ENCODE measurements around the gene DYDC2.

Gene DYDC2

GRCh38 chr10:80392250-80392649 lies 35.7 kb downstream of the DYDC2 start:
- peaks cover 6% of the 10 kb centered on the region for H3K4me1 Mint-ChIP-seq
- no peaks in the 10 kb centered on the region for H3K36me3 Mint-ChIP-seq (ENCODE audit: low read depth)
- peaks cover 3% of the 10 kb centered on the region for H3K27me3 Mint-ChIP-seq (ENCODE audit: low read depth)
- TF ChIP-seq CTCF (IDR thresholded peaks at IDR 0.05; ENCODE audit: unreplicated experiment in 3 of 3): no peak
- H3K27ac Mint-ChIP-seq: no peak overlapping the region
- H3K4me3 Mint-ChIP-seq: no peak overlapping the region
- H3K9me3 Mint-ChIP-seq: no peaks in the 10 kb centered on the region

- Mint-ChIP-seq H3K9me3 (no peaks in the 10 kb centered on the region), H3K27me3 (ENCODE audit: low read depth) (peaks cover 3% of the 10 kb centered on the region), H3K4me3 (no peak overlapping the region), H3K4me1 (no peaks in the 10 kb centered on the region), H3K36me3 (ENCODE audit: low read depth) (no peaks in the 10 kb centered on the region), H3K27ac (no peak overlapping the region)
- TF ChIP-seq CTCF (IDR thresholded peaks at IDR 0.05; ENCODE audit: unreplicated experiment in 3 of 3): no peak
Observed at GRCh38 chr10:80394358-80394916, 37.9 kb downstream of the DYDC2 start.

- H3K4me1 Mint-ChIP-seq: no peaks in the 10 kb centered on the region
- H3K36me3 Mint-ChIP-seq (ENCODE audit: low read depth): no peaks in the 10 kb centered on the region
- no peak overlapping the region for H3K4me3 Mint-ChIP-seq
- H3K9me3 Mint-ChIP-seq: no peaks in the 10 kb centered on the region
- no peak overlapping the region for H3K27ac Mint-ChIP-seq
- H3K27me3 Mint-ChIP-seq (ENCODE audit: low read depth): no peaks in the 10 kb centered on the region
- no peak for TF ChIP-seq CTCF (IDR thresholded peaks at IDR 0.05; ENCODE audit: unreplicated experiment in 3 of 3)
Observed at GRCh38 chr10:80397014-80397413, 40.4 kb downstream of the DYDC2 start.

GRCh38 chr10:80400136-80400804 lies 43.7 kb downstream of the DYDC2 start:
- no peak for TF ChIP-seq CTCF (IDR thresholded peaks at IDR 0.05; ENCODE audit: unreplicated experiment in 3 of 3)
- no peak overlapping the region for H3K4me3 Mint-ChIP-seq
- peaks cover 2% of the 10 kb centered on the region for H3K4me1 Mint-ChIP-seq
- no peaks in the 10 kb centered on the region for H3K9me3 Mint-ChIP-seq
- no peaks in the 10 kb centered on the region for H3K27me3 Mint-ChIP-seq (ENCODE audit: low read depth)
- no peak overlapping the region for H3K27ac Mint-ChIP-seq
- no peaks in the 10 kb centered on the region for H3K36me3 Mint-ChIP-seq (ENCODE audit: low read depth)

GRCh38 chr10:80405035-80405434 lies 48.5 kb downstream of the DYDC2 start:
- no peak overlapping the region for H3K4me3 Mint-ChIP-seq
- no peaks in the 10 kb centered on the region for H3K36me3 Mint-ChIP-seq (ENCODE audit: low read depth)
- peaks cover 36% of the 10 kb centered on the region for H3K4me1 Mint-ChIP-seq
- H3K9me3 Mint-ChIP-seq: no peaks in the 10 kb centered on the region
- H3K27ac Mint-ChIP-seq: peak overlapping the region; percentile 43 to 78 (median 73)
- TF ChIP-seq CTCF (IDR thresholded peaks at IDR 0.05; ENCODE audit: unreplicated experiment in 3 of 3): no peak
- H3K27me3 Mint-ChIP-seq (ENCODE audit: low read depth): no peaks in the 10 kb centered on the region

GRCh38 chr10:80405626-80406025 lies 49.0 kb downstream of the DYDC2 start:
- Mint-ChIP-seq H3K27me3 (ENCODE audit: low read depth) (no peaks in the 10 kb centered on the region), H3K4me1 (peaks cover 42% of the 10 kb centered on the region), H3K9me3 (no peaks in the 10 kb centered on the region), H3K36me3 (ENCODE audit: low read depth) (no peaks in the 10 kb centered on the region), H3K4me3 (peak overlapping the region in 2 of 3 experiments; percentile 2 to 10), H3K27ac (peak overlapping the region; percentile 43 to 78 (median 73))
- TF ChIP-seq CTCF (IDR thresholded peaks at IDR 0.05; ENCODE audit: unreplicated experiment in 3 of 3): no peak

Data from nephron (organoid).